ENCODE data around the gene NDUFAF2.

Gene NDUFAF2

DNA sequence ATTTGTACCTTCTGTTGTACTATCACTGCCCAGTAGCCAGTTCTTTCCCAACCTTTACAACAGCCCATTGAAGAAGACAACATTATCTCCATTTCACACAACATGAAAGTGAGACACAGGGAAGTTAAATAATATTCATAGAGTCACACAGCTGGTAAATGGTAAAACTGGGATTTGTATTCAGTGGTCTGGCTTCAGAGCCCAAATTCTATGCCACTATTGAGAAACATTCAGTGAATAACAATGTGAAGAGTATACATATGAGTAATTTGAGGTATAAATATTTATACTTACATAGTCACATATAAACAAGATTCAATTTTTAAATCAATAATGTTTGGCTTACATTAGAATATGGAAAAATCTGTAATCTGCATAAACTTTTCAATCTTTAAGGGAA lies 203.5 kb downstream of the NDUFAF2 start:
- TF ChIP-seq, protein P1, sequence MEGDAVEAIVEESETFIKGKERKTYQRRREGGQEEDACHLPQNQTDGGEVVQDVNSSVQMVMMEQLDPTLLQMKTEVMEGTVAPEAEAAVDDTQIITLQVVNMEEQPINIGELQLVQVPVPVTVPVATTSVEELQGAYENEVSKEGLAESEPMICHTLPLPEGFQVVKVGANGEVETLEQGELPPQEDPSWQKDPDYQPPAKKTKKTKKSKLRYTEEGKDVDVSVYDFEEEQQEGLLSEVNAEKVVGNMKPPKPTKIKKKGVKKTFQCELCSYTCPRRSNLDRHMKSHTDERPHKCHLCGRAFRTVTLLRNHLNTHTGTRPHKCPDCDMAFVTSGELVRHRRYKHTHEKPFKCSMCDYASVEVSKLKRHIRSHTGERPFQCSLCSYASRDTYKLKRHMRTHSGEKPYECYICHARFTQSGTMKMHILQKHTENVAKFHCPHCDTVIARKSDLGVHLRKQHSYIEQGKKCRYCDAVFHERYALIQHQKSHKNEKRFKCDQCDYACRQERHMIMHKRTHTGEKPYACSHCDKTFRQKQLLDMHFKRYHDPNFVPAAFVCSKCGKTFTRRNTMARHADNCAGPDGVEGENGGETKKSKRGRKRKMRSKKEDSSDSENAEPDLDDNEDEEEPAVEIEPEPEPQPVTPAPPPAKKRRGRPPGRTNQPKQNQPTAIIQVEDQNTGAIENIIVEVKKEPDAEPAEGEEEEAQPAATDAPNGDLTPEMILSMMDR (IDR thresholded peaks at IDR 0.05; ENCODE audit: control insufficient read depth, insufficient read depth, low read depth, low read length, missing control alignments): no peak
- H3K4me3 ChIP-seq (ENCODE audit: control insufficient read depth, low read depth, low read length): no peak overlapping the region
- DNase-seq (ENCODE audit: low read depth): no peak

DNA sequence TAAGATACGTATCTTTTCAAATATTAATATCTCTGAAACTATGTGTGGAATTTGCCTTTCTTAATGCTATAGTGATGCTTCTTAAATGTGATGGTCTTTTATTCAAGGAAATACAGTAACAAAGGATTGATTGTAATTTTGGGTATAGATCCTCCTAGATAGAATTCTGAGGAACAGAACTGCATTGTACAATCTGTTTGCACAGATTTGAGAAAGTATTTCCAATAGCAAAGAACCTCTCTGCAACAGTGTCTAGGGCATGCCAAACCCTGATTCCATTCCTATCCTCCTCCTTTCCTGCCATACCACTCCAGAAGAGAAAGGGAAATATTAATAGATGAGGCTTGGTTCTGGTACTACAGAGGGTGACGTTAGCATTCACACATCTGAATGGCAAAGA lies 206.9 kb downstream of the NDUFAF2 start:
- no peak overlapping the region for H3K4me3 ChIP-seq (ENCODE audit: control insufficient read depth, low read depth, low read length)
- DNase-seq (ENCODE audit: low read depth): no peak
- TF ChIP-seq, protein P1 (IDR thresholded peaks at IDR 0.05; ENCODE audit: control insufficient read depth, insufficient read depth, low read depth, low read length, missing control alignments): no peak

- TF ChIP-seq, protein P1 (IDR thresholded peaks at IDR 0.05; ENCODE audit: control insufficient read depth, insufficient read depth, low read depth, low read length, missing control alignments): no peak
- H3K4me3 ChIP-seq (ENCODE audit: control insufficient read depth, low read depth, low read length): no peak overlapping the region
- no peak for DNase-seq (ENCODE audit: low read depth)
Observed at GRCh38 chr5:61159070-61159469, 214.1 kb downstream of the NDUFAF2 start.

GRCh38 chr5:61159836-61160235 lies 214.8 kb downstream of the NDUFAF2 start:
- TF ChIP-seq, protein P1 (IDR thresholded peaks at IDR 0.05; ENCODE audit: control insufficient read depth, insufficient read depth, low read depth, low read length, missing control alignments): no peak
- no peak for DNase-seq (ENCODE audit: low read depth)
- no peak overlapping the region for H3K4me3 ChIP-seq (ENCODE audit: control insufficient read depth, low read depth, low read length)

DNA sequence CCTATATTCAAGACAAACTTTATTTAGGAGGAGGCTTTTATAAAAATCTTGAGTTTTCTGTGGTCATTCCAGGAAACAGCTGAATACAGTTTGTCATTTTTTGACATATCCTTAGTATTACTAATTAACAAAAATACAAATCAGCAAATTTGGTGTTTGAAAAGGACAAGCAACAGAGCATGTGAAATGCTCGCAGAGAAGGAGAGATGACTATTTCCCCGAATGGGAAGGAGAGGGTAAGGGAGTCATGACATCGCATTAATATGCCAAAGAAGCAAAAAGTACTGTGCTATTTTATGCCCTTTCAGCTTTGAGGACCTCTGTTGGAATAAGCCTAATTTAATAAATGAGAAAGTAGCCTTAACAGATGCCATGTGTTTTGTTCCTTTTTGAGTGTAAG lies 215.5 kb downstream of the NDUFAF2 start:
- DNase-seq (ENCODE audit: low read depth): no peak

DNA sequence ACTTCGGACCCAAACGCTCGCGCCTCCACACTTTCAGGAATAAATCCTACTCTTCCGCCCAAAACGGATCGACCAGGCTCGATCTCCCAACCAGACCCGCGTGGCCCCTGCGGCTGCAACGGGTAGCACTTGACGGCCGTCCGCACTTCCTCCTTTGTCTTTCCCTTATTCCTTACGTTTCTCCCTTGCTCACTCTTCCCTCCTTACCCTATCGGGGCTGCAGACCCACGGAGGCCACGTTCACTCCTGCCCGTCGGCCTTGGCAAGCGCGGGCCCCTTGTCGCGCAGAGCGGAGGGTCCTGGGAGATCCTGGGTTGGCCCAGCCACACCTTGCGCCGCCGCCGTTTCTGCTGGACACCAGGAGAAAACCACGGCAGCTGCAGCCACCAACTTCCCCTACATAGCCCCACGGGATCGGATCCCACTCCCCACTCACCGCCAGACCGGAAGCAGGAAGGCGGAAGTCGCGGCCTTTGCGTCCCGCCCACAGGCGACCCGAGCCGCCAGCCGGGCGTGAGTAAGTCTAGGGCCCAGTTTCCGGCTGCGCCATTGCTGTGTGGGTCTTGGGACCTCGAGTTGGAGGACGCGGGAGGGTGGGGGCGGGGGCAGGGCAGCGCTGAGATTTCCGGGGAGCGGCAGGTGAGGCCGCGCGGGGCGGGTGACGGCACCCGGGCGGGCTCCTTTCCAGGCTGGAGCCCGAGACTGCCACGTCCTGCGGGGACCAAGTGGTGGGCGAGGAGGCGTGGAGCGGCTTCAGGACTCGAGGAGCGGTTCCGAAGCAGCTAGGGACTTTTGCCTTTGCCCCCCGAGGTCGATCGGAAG lies 217.2 kb downstream of the NDUFAF2 start, which contains the start of gene SMIM15:
SMIM15 (minus strand) TSS at position 459 of the 822 bp plus-strand sequence. CDS start 2,297 bp downstream, outside the sequence.
- peak within 1 kb of the TSS; percentile 77 for H3K4me3 ChIP-seq (ENCODE audit: control insufficient read depth, low read depth, low read length)
- TF ChIP-seq, protein P1 (IDR thresholded peaks at IDR 0.05; ENCODE audit: control insufficient read depth, insufficient read depth, low read depth, low read length, missing control alignments): no peak

More for the DNA sequence above, 215.5 kb downstream of the NDUFAF2 start:
- TF ChIP-seq, protein P1 (IDR thresholded peaks at IDR 0.05; ENCODE audit: control insufficient read depth, insufficient read depth, low read depth, low read length, missing control alignments): no peak
- H3K4me3 ChIP-seq (ENCODE audit: control insufficient read depth, low read depth, low read length): no peak overlapping the region

More for the DNA sequence above, 217.2 kb downstream of the NDUFAF2 start, which contains the start of gene SMIM15:
- peak; percentile 52 for DNase-seq (ENCODE audit: low read depth)

All from AG09309 (cell line).